Activated B cell treated with CpG ODN at 0.5 μM for 24 hours (primary cell): ENCODE results near the gene CRHR2. TPM values are rescaled to one million over a fixed set of nuclear protein-coding genes. Genes with fewer than 3 reads are reported as not detected.

Experiments used
- ATAC-seq: fragments of 200-7000 bp; cut with Tn5 transposase; one replicate; pipeline ENCODE4 v1.10.0; 2021; ENCODE audit warnings: low read depth, mild to moderate bottlenecking, moderate library complexity
- CTCF ChIA-PET: fragments of 350-600 bp; sonication (Branson Sonifier 250); formaldehyde crosslinking; loops from one replicate; lab custom pipeline; 2021; ENCODE audit warnings: antibody characterized with exemption; lab: Charles Lee
- POLR2A ChIA-PET: fragments of 350-600 bp; sonication (Branson Sonifier 250); formaldehyde crosslinking; loops from one replicate; lab custom pipeline; 2021; ENCODE audit warnings: antibody characterized with exemption; lab: Charles Lee
- DNase-seq: peaks from one replicate; pipeline ENCODE4 v3.0.0; 2022
- H3K27ac Mint-ChIP-seq: one replicate; pipeline ENCODE4 v1.8.0; 2020; ENCODE audit warnings: mixed read lengths
- H3K27me3 Mint-ChIP-seq: one replicate; pipeline ENCODE4 v1.8.0; 2021; ENCODE audit warnings: mixed read lengths
- H3K36me3 Mint-ChIP-seq: one replicate; pipeline ENCODE4 v1.8.0; 2021; ENCODE audit warnings: low read depth, mixed read lengths
- H3K4me1 Mint-ChIP-seq: one replicate; pipeline ENCODE4 v1.8.0; 2021; ENCODE audit warnings: mixed read lengths
- H3K4me3 Mint-ChIP-seq: one replicate; pipeline ENCODE4 v1.8.0; 2020; ENCODE audit warnings: mild to moderate bottlenecking, mixed read lengths
- H3K9me3 Mint-ChIP-seq: one replicate; pipeline ENCODE4 v1.8.0; 2020; ENCODE audit warnings: mixed read lengths
- intact Hi-C: fragments of 100-400 bp; cut with micrococcal nuclease; formaldehyde crosslinking; loops from one replicate; pipeline ENCODE4 v1.15.1; 2024
- total RNA-seq: library from RNA; stranded (reverse); gene quantifications from 2 replicates; pipeline ENCODE4 v1.2.3, GENCODE V29; 2022
- TF ChIP-seq, protein P1 (sequence below): fragments of 200-600 bp; IDR thresholded peaks from one replicate; pipeline ENCODE4 v1.8.0; 2022; ENCODE audit warnings: antibody characterized with exemption, mild to moderate bottlenecking

The CRHR2 gene
- total RNA-seq, 1 donor from 2014 or later = not detected

- no peak overlapping the region for H3K27ac Mint-ChIP-seq
- H3K4me1 Mint-ChIP-seq = no peaks in the 10 kb centered on the region
- ATAC-seq (no peak), DNase-seq (no peak)
- CTCF ChIA-PET = no interaction called here
- intact Hi-C loops = no loop called here
- H3K27me3 Mint-ChIP-seq = no peaks in the 10 kb centered on the region
- H3K9me3 Mint-ChIP-seq = no peaks in the 10 kb centered on the region
- peaks cover 87% of the 10 kb centered on the region for H3K36me3 Mint-ChIP-seq
- TF ChIP-seq, protein P1, sequence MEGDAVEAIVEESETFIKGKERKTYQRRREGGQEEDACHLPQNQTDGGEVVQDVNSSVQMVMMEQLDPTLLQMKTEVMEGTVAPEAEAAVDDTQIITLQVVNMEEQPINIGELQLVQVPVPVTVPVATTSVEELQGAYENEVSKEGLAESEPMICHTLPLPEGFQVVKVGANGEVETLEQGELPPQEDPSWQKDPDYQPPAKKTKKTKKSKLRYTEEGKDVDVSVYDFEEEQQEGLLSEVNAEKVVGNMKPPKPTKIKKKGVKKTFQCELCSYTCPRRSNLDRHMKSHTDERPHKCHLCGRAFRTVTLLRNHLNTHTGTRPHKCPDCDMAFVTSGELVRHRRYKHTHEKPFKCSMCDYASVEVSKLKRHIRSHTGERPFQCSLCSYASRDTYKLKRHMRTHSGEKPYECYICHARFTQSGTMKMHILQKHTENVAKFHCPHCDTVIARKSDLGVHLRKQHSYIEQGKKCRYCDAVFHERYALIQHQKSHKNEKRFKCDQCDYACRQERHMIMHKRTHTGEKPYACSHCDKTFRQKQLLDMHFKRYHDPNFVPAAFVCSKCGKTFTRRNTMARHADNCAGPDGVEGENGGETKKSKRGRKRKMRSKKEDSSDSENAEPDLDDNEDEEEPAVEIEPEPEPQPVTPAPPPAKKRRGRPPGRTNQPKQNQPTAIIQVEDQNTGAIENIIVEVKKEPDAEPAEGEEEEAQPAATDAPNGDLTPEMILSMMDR = no peak
- POLR2A ChIA-PET = no interaction called here
- no peak overlapping the region for H3K4me3 Mint-ChIP-seq
These were observed 64.9 kb downstream of the CRHR2 start for GRCh38 chr7:30617359-30617758.

- Mint-ChIP-seq H3K27ac (no peak overlapping the region), H3K4me1 (no peaks in the 10 kb centered on the region), H3K36me3 (peaks cover 86% of the 10 kb centered on the region), H3K9me3 (no peaks in the 10 kb centered on the region), H3K27me3 (no peaks in the 10 kb centered on the region), H3K4me3 (no peak overlapping the region)
- DNase-seq (no peak), ATAC-seq (no peak)
- intact Hi-C loops = no loop called here
- ChIA-PET POLR2A (no interaction called here), CTCF (no interaction called here)
- TF ChIP-seq, protein P1 = no peak
These were observed 65.9 kb downstream of the CRHR2 start for GRCh38 chr7:30616318-30616717.

DNA sequence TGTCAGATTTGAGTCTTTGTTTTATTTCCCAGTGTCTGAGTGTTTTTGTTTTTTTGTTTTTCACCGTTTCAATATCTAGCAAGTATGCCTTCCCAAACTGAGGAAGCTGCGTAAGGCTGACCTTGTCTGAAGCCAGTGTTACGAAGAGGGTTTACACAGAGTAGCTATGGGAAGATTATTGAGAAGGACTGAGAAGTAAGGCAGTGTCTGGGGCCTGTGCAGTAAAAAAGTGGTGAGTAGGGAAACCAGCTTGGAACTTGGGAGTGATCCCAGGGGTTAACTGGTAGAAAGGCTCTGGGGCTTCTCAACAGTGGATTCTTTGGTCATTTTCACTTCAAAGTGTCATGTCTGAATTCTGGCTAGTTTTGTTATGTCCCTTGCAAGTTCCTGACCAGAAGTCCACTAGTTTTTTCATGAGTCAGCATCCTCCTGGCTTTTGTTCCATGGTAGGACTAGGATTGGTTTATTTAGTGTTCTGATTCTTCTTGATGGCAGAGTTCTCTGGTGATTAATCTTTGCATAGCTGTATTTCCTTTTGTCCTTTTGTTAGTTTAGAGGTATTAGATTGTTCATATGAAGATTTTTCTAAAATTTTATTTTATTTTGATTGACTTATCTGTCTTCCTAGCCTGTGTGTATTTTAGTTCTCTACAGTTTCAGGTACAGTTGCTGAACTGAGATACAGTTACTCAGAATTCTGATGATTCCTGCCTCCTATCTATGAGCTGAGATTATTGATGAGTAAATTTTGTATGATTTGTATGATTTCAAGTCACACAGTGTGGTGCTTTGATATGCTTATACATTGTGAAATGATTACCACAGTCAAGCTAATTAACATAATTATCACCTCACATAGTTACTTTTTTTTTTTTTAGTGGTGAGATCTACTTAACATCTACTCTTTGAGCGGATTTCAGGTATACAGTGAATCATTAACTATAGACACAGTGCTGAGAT is 68.6 kb downstream of the CRHR2 start:
- H3K4me1 Mint-ChIP-seq = no peaks in the 10 kb centered on the region
- intact Hi-C loops = no loop called here
- H3K27me3 Mint-ChIP-seq = no peaks in the 10 kb centered on the region
- TF ChIP-seq, protein P1 = no peak
- H3K4me3 Mint-ChIP-seq = no peak overlapping the region
- no peak for DNase-seq
- ChIA-PET POLR2A (no interaction called here), CTCF (interaction anchor here (0.6 kb wide), 1 partner anchor 697 kb away, joined by 3 read pairs; no protein-coding TSS in a partner anchor)
- no peaks in the 10 kb centered on the region for H3K9me3 Mint-ChIP-seq
- ATAC-seq = no peak
- H3K27ac Mint-ChIP-seq = no peak overlapping the region
- H3K36me3 Mint-ChIP-seq = peaks cover 90% of the 10 kb centered on the region

DNA sequence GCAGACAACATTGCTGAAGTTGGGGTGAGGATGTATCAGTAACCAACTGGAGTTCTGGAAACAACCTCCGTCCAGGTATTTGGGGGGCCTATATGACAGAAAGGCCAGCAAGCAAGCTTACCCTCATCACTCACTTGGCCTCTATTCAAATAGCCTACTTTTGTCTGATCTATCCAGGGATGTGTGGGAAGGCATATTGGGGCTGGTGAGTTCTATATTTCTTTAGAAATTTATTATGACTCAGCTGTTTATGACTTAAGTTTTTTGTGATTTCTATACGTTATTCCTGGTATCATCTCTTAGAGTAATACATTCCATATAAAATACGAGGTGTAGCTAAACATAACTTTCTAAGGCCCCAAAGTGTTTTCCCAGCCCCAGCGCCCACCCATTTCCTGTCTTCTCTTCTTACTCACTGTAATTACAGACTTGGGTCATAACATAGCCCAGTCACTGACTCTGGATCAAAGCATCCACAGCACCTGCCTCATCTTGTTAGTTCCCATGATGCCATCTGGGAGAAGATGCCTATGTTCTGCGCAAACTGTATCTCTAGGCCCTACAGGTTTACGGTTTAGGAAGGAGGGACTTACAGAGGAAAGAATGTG is 69.5 kb downstream of the CRHR2 start:
- Mint-ChIP-seq H3K27ac (no peak overlapping the region), H3K4me1 (no peaks in the 10 kb centered on the region), H3K36me3 (peaks cover 92% of the 10 kb centered on the region), H3K27me3 (no peaks in the 10 kb centered on the region), H3K4me3 (no peak overlapping the region), H3K9me3 (no peaks in the 10 kb centered on the region)
- ATAC-seq = no peak
- ChIA-PET POLR2A (no interaction called here), CTCF (no interaction called here)
- TF ChIP-seq, protein P1 = no peak
- DNase-seq = no peak
- intact Hi-C loops = no loop called here

- TF ChIP-seq, protein P1 = no peak
- H3K27me3 Mint-ChIP-seq = no peaks in the 10 kb centered on the region
- no peaks in the 10 kb centered on the region for H3K9me3 Mint-ChIP-seq
- ChIA-PET POLR2A (interaction anchor here (1.3 to 1.5 kb wide), 2 partner anchors 9 to 12 kb away, joined by 3 to 5 read pairs; no protein-coding TSS in a partner anchor), CTCF (no interaction called here)
- no peak overlapping the region for H3K27ac Mint-ChIP-seq
- ATAC-seq (no peak), DNase-seq (no peak)
- no peaks in the 10 kb centered on the region for H3K4me1 Mint-ChIP-seq
- intact Hi-C loops = no loop called here
- H3K36me3 Mint-ChIP-seq = peaks cover 87% of the 10 kb centered on the region
- no peak overlapping the region for H3K4me3 Mint-ChIP-seq
These were observed 76.4 kb downstream of the CRHR2 start for GRCh38 chr7:30605832-30606231.
